ENCODE results near the gene HES4. TPM values are rescaled to one million over a fixed set of nuclear protein-coding genes. Genes with fewer than 3 reads are reported as not detected.

The HES4 gene
- total and polyA plus RNA-seq, 7 donors, result 1.2 to 65.1 (median 25.0) TPM

DNA sequence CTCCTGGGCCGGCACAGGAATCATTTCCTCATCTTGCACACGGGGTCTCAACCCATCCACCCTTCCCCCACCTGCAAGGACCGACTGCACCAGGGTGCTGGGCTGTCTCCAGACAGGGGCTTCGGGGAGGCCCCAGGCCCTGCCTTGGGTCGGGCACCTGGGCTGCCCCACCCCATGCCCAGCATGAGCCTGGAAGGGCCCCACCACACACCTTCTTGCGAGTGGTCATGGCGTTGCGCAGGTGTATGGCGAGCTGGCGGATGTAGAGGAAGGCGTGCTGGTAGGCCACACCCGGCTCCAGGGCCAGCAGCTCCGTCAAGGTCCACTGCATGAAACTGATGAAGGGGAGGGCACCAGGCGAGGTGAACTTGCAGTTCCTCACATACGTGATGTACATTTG, 47.7 kb downstream of the HES4 start:
- no peak overlapping the region for H3K4me3 ChIP-seq
- H3K4me1 ChIP-seq, result peaks cover 0 to 7% (median 5%) of the 10 kb centered on the region in 4 donors
- WGBS, 2 donors, result 89 to 92% methylated on average over 15 of the region's 15 CpGs
- TF ChIP-seq POLR2A (IDR thresholded peaks at IDR 0.05) (no peak), EP300 (IDR thresholded peaks at IDR 0.05) (no peak), POLR2AphosphoS5 (IDR thresholded peaks at IDR 0.05) (no peak)
- TF ChIP-seq, protein P1, sequence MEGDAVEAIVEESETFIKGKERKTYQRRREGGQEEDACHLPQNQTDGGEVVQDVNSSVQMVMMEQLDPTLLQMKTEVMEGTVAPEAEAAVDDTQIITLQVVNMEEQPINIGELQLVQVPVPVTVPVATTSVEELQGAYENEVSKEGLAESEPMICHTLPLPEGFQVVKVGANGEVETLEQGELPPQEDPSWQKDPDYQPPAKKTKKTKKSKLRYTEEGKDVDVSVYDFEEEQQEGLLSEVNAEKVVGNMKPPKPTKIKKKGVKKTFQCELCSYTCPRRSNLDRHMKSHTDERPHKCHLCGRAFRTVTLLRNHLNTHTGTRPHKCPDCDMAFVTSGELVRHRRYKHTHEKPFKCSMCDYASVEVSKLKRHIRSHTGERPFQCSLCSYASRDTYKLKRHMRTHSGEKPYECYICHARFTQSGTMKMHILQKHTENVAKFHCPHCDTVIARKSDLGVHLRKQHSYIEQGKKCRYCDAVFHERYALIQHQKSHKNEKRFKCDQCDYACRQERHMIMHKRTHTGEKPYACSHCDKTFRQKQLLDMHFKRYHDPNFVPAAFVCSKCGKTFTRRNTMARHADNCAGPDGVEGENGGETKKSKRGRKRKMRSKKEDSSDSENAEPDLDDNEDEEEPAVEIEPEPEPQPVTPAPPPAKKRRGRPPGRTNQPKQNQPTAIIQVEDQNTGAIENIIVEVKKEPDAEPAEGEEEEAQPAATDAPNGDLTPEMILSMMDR (IDR thresholded peaks at IDR 0.05), result no peak
- intact Hi-C loops (cut with DNase I), result no loop called here
- H3K27me3 ChIP-seq, result no peaks in the 10 kb centered on the region
- H3K27ac ChIP-seq, result no peak overlapping the region
- H3K36me3 ChIP-seq, result peaks cover 67 to 99% (median 73%) of the 10 kb centered on the region in 4 donors
- no peak for DNase-seq
- no peaks in the 10 kb centered on the region for H3K9me3 ChIP-seq

DNA sequence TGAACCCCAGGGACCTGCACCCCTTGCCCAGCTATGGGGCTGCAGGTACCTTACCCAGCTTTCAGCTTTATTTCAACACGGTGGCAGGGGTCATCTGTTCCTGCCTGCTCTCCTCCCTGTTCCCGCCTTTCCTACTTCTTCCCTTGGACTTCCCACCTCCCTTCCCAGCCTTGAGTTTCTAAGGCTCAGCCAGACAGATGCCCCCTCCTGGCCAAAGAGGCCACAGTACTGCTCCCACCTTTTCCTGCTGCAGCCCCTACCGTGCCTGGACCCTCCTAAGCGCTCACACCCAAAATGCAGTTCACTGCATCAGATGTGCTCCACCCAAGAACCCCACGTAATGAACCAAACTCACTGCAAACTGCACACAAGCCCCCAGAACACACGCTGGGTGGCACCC, 48.5 kb downstream of the HES4 start:
- no peaks in the 10 kb centered on the region for H3K27me3 ChIP-seq
- no peak for TF ChIP-seq POLR2AphosphoS5 (IDR thresholded peaks at IDR 0.05)
- TF ChIP-seq EP300 (IDR thresholded peaks at IDR 0.05), result no peak
- TF ChIP-seq, protein P1 (IDR thresholded peaks at IDR 0.05), result no peak
- no peak for TF ChIP-seq POLR2A (IDR thresholded peaks at IDR 0.05)
- peaks cover 62 to 100% (median 68%) of the 10 kb centered on the region in 4 donors for H3K36me3 ChIP-seq
- H3K27ac ChIP-seq, result no peak overlapping the region
- intact Hi-C loops (cut with DNase I), result no loop called here
- no peaks in the 10 kb centered on the region for H3K4me1 ChIP-seq
- H3K9me3 ChIP-seq, result no peaks in the 10 kb centered on the region
- no peak for DNase-seq
- WGBS, 2 donors, result 81% methylated on average over 6 of the region's 6 CpGs
- H3K4me3 ChIP-seq, result no peak overlapping the region

DNA sequence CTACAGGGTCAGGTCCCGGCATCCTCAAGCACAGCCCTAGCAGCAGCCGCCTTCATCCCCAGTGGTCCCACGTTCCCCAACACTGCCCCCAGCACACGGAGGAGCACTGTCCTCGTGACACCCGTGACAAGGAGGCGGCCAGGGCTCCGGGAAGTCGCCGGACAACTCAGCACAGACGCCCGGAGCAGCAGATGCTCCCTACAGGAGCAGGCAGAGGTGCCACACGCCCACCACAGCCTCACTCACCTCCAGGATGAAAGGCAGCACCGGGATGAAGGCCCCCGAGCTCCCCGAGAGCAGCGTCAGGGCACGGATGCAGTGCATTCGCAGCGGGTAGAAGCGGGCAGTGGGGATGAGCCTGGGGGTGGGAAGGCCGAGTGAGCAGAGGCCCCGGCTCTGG, 49.0 kb downstream of the HES4 start:
- no peaks in the 10 kb centered on the region for H3K4me1 ChIP-seq
- H3K27me3 ChIP-seq, result no peaks in the 10 kb centered on the region
- H3K27ac ChIP-seq, result no peak overlapping the region
- H3K9me3 ChIP-seq, result no peaks in the 10 kb centered on the region
- no peak for DNase-seq
- H3K4me3 ChIP-seq, result no peak overlapping the region
- 94 to 96% methylated on average over 23 of the region's 23 CpGs for WGBS, 2 donors
- TF ChIP-seq POLR2AphosphoS5 (IDR thresholded peaks at IDR 0.05), result no peak
- no peak for TF ChIP-seq EP300 (IDR thresholded peaks at IDR 0.05)
- TF ChIP-seq POLR2A (IDR thresholded peaks at IDR 0.05), result no peak
- TF ChIP-seq, protein P1 (IDR thresholded peaks at IDR 0.05), result no peak
- H3K36me3 ChIP-seq, result peaks cover 57 to 100% (median 64%) of the 10 kb centered on the region in 4 donors
- intact Hi-C loops (cut with DNase I), result no loop called here

DNA sequence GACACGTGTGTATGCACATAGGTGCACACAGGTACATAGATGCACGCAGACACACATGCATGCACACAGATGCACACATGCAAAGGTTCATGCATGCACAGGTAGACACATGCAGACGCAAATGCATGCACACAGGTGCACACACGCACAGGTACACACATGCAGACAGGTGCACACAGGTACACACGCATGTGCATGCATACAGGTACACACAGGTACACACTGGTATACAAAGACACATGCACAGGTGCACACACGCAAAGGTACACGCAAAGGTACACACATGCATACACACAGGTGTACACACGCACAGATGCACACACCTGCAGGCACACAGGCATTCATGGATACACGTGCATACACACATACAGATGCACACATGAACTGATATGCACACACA, 49.6 kb downstream of the HES4 start:
- Histone ChIP-seq H3K27ac (no peak overlapping the region), H3K4me3 (no peak overlapping the region), H3K36me3 (peaks cover 51 to 100% (median 60%) of the 10 kb centered on the region in 4 donors), H3K4me1 (no peaks in the 10 kb centered on the region), H3K27me3 (no peaks in the 10 kb centered on the region), H3K9me3 (no peaks in the 10 kb centered on the region)
- intact Hi-C loops (cut with DNase I), result no loop called here
- WGBS, 2 donors, result 86 to 93% methylated on average over 9 of the region's 9 CpGs
- TF ChIP-seq, protein P1 (IDR thresholded peaks at IDR 0.05), result no peak
- TF ChIP-seq EP300 (IDR thresholded peaks at IDR 0.05) (no peak), POLR2AphosphoS5 (IDR thresholded peaks at IDR 0.05) (no peak), POLR2A (IDR thresholded peaks at IDR 0.05) (no peak)
- no peak for DNase-seq

Small RNA genes lying within 50 kb of the gene (small RNA-seq; reads per million reads assigned to genes)
- gene AL645608.3, result 0 reads per million in 3 donors

Other genes with a start within 250 kb of the HES4 start
- 1 to 10 TPM; 2.1 to 4.6 (median 4.2) TPM for gene SAMD11, start 76.2 kb downstream of the HES4 start, total RNA-seq
- 1 to 10 TPM in 2 of 3 donors, under 1 TPM in 1; 0.60 to 4.9 (median 3.7) TPM for gene SAMD11, start 76.2 kb downstream of the HES4 start, polyA plus RNA-seq
- gene NOC2L, start 40.8 kb downstream of the HES4 start, total RNA-seq, result 10 to 100 TPM; 26.0 to 32.6 (median 27.8) TPM
- 10 to 100 TPM; 25.4 to 81.6 (median 25.8) TPM for gene NOC2L, start 40.8 kb downstream of the HES4 start, polyA plus RNA-seq
- gene KLHL17, start 39.5 kb downstream of the HES4 start, total RNA-seq, result 10 to 100 TPM in 1 of 4 donors, 1 to 10 TPM in 3; 4.5 to 10.5 (median 5.1) TPM
- 10 to 100 TPM in 1 of 3 donors, 1 to 10 TPM in 1, under 1 TPM in 1; 0.69 to 10.8 (median 1.2) TPM for gene KLHL17, start 39.5 kb downstream of the HES4 start, polyA plus RNA-seq
- gene PLEKHN1, start 33.6 kb downstream of the HES4 start, total RNA-seq, result not detected
- 1 to 10 TPM in 1 of 3 donors, under 1 TPM in 1, not detected in 1; 0.46 to 1.5 TPM for gene PLEKHN1, start 33.6 kb downstream of the HES4 start, polyA plus RNA-seq
- under 1 TPM in 1 of 4 donors, not detected in 3; under 0.01 TPM for gene PERM1, start 18.0 kb downstream of the HES4 start, total RNA-seq
- under 1 TPM in 2 of 3 donors, not detected in 1; 0.16 to 0.69 TPM for gene PERM1, start 18.0 kb downstream of the HES4 start, polyA plus RNA-seq
- gene ISG15, start 13.4 kb upstream of the HES4 start, total RNA-seq, result 10 to 100 TPM; 49.4 to 81.1 (median 68.8) TPM
- gene ISG15, start 13.4 kb upstream of the HES4 start, polyA plus RNA-seq, result 100 to 1,000 TPM in 2 of 3 donors, 10 to 100 TPM in 1; 78.7 to 357 (median 241) TPM
- gene AGRN, start 20.0 kb upstream of the HES4 start, total RNA-seq, result 10 to 100 TPM in 2 of 4 donors, 1 to 10 TPM in 2; 3.9 to 23.3 (median 10.3) TPM
- 10 to 100 TPM in 1 of 3 donors, 1 to 10 TPM in 2; 2.8 to 54.4 (median 3.0) TPM for gene AGRN, start 20.0 kb upstream of the HES4 start, polyA plus RNA-seq
- gene RNF223, start 74.2 kb upstream of the HES4 start, total RNA-seq, result not detected
- gene RNF223, start 74.2 kb upstream of the HES4 start, polyA plus RNA-seq, result 1 to 10 TPM in 2 of 3 donors, under 1 TPM in 1; 0.60 to 3.7 (median 1.9) TPM
- 10 to 100 TPM in 2 of 4 donors, 1 to 10 TPM in 2; 7.9 to 13.8 (median 10.4) TPM for gene C1orf159, start 116.0 kb upstream of the HES4 start, total RNA-seq
- 10 to 100 TPM in 1 of 3 donors, 1 to 10 TPM in 2; 6.6 to 25.3 (median 6.9) TPM for gene C1orf159, start 116.0 kb upstream of the HES4 start, polyA plus RNA-seq
- gene TTLL10, start 173.8 kb upstream of the HES4 start, total RNA-seq, result not detected
- under 1 TPM; 0.46 to 0.70 (median 0.60) TPM for gene TTLL10, start 173.8 kb upstream of the HES4 start, polyA plus RNA-seq
- gene TNFRSF18, start 206.5 kb upstream of the HES4 start, total RNA-seq, result under 1 TPM in 1 of 4 donors, not detected in 3; 0.71 TPM
- 1 to 10 TPM in 2 of 3 donors, not detected in 1; 1.2 to 3.9 TPM for gene TNFRSF18, start 206.5 kb upstream of the HES4 start, polyA plus RNA-seq
- gene TNFRSF4, start 214.1 kb upstream of the HES4 start, total RNA-seq, result 1 to 10 TPM in 1 of 4 donors, under 1 TPM in 1, not detected in 2; 0.95 to 1.8 TPM
- gene TNFRSF4, start 214.1 kb upstream of the HES4 start, polyA plus RNA-seq, result 1 to 10 TPM; 1.2 to 8.6 (median 1.2) TPM
- 10 to 100 TPM; 73.4 to 95.6 (median 81.9) TPM for gene SDF4, start 231.9 kb upstream of the HES4 start, total RNA-seq
- gene SDF4, start 231.9 kb upstream of the HES4 start, polyA plus RNA-seq, result 100 to 1,000 TPM in 1 of 3 donors, 10 to 100 TPM in 2; 33.0 to 181 (median 40.2) TPM
- gene B3GALT6, start 232.1 kb upstream of the HES4 start, total RNA-seq, result 10 to 100 TPM in 2 of 4 donors, 1 to 10 TPM in 2; 8.6 to 12.5 (median 10.3) TPM
- gene B3GALT6, start 232.1 kb upstream of the HES4 start, polyA plus RNA-seq, result 1 to 10 TPM; 1.8 to 9.6 (median 2.5) TPM
- gene C1QTNF12, start 246.6 kb upstream of the HES4 start, total RNA-seq, result 1 to 10 TPM in 2 of 4 donors, not detected in 2; 1.9 to 5.7 TPM
- 10 to 100 TPM; 17.6 to 28.7 (median 23.4) TPM for gene C1QTNF12, start 246.6 kb upstream of the HES4 start, polyA plus RNA-seq